HG02588 (cell line): Measurements from ENCODE around the gene RBMS1.
"Not testable (repeated sequence)": the region's sequence is repeated elsewhere in the genome, so short reads cannot be mapped to it uniquely, and the experiment has no call there.

ENCODE experiments used
- ATAC-seq: cut with Tn5 transposase; IDR thresholded peaks from one replicate; pipeline ENCODE4 v1.9.1; 2021; ENCODE audit warnings: mild to moderate bottlenecking, moderate library complexity; ENCODE audit not compliant: unreplicated experiment

Gene RBMS1

DNA sequence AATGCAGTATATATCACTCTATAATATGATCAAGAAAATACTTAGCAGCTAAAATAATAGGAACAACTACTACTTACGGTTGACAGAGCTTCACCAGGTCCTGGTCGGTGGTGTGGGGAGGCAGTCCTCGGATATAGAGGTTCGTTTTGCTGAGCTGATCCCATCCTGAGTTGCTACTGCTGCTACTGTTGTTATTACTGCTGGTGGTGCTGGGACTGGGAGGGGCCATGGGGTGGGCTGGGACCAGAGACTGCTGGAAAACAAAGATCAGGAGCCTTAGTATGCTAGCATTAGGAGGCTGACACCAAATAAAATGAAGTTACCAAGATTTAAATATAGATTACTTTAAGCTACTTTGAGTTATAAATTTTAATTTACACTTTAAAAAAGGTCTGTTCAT lies 126.5 kb downstream of the RBMS1 start:
- not testable (repeated sequence) for ATAC-seq

- no peak for ATAC-seq
Observed at GRCh38 chr2:160366474-160366873, 127.1 kb downstream of the RBMS1 start.

DNA sequence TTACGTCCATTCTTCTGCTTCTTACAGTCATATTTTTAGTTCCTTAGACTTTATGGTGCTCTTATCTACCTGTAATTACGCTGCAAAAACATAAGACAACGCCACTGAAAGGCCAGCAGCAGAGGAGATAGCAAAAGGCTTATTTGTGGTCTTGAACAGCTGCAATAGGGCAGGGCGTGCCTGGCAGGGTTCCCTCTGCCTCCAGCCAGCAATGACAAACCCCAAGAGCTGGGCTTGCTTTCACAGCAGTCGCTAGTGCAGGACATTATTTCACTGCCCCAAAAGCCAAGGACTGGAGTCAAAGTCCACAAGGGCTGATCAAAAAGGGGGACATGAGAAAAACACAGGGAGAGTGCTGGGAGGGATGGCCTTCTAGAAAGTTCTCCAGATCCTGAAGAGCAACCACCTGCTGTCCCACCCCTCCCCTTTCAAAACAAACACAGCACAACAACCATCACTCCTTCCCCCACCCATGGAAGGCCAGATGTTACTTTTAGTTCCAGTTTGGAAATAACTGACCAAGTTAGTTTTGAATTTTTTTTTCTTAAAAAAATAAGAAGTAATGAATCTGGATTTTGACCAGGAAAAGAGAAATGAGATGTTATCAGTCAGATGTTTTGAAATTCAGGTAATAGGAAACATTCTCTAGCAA lies 127.8 kb downstream of the RBMS1 start:
- ATAC-seq, result no peak

DNA sequence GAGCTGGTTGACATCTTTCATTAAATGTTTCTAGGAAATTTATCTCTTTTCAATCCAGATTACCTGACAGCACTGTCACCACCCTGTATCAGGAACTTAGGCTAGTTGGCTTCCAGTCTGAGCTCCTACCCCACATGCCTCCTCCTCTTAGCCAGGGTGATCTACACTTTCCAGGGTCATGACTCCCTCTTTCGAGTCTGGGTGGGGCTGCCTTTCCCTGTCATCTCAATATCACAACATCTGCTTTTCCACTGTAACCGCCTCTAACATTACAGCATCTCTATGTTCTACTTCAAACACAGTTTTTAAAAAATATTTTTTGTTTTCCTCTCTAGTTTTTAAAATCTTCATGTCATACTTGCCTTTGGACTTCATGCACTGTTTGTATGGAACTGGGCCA lies 129.2 kb downstream of the RBMS1 start:
- no peak for ATAC-seq

- no peak for ATAC-seq
Observed at GRCh38 chr2:160363961-160364360, 129.6 kb downstream of the RBMS1 start.

GRCh38 chr2:160363055-160363454 lies 130.6 kb downstream of the RBMS1 start:
- ATAC-seq, result no peak

- ATAC-seq, result no peak
Observed at GRCh38 chr2:160362541-160362940, 131.1 kb downstream of the RBMS1 start.

DNA sequence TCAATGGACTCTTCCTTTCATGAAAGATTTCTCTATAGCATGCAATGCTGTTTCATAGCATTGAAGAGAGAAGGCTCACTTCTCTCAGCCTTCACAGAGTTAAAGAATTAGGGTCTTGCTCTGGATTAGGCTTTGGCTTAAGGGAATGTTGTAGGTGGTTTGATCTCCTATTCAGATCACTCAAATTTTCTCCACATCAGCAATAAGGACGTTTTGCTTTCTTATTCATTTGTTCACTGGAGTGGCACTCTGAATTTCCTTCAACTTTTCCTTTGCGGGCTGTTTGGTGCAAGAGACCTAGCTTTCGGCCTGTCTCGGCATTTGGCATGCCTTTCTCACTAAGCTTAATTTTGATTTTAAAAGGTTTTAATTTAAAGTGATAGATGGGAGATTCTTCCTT lies 131.6 kb downstream of the RBMS1 start:
- no peak for ATAC-seq

DNA sequence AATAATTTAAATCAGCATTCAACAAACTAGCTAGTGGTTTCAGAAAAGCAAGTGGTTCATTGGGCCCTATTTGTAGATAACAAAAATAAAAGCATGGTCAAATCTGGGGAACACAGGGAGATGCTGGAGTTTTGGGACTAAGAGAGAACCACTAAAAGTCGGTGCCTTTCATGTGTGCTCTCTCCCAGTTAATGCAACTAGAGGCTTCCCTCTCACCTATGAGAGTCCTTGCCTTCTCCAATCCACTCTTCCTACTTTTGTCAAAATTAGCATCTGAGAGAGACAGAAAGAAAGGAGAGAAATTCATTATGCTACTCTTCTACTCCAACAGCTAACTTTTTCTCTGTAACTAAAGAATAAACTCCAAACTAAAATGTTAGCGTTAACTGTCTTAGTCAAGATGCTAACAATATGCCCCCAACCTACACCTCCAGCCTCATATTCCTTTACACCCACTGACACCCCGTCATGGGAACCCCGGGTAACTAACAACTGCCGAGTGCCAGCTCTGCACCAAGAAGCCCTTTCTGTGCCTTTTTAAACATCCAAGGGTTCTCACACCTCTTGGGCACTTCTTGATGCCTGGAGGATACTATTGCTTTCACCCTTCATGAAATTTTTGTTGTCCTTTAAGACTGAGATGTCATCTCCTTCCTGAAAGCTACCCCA lies 133.4 kb downstream of the RBMS1 start:
- no peak for ATAC-seq

GRCh38 chr2:160358046-160358445 lies 135.6 kb downstream of the RBMS1 start:
- ATAC-seq, result no peak

DNA sequence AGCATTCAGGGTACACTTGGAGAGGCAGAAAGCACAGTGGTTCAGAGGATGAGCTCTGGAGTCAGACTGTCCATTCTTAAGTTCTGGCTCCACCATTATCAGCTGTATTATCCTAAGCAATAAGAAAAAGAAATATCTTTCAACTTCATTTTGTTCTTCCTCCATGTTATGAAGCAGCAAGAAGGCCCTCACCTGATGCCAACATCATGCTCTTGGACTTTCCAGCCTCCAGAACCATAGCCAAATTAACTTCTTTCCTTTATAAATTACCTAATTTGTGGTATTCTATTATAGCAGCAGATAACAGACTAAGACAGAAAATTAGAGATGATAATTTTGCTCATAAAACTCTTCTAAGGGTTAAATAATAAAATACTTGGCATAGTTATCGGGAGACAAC lies 137.1 kb downstream of the RBMS1 start:
- no peak for ATAC-seq

GRCh38 chr2:160355080-160355479 lies 138.5 kb downstream of the RBMS1 start:
- ATAC-seq, result no peak

- no peak for ATAC-seq
Observed at GRCh38 chr2:160354677-160355076, 138.9 kb downstream of the RBMS1 start.

DNA sequence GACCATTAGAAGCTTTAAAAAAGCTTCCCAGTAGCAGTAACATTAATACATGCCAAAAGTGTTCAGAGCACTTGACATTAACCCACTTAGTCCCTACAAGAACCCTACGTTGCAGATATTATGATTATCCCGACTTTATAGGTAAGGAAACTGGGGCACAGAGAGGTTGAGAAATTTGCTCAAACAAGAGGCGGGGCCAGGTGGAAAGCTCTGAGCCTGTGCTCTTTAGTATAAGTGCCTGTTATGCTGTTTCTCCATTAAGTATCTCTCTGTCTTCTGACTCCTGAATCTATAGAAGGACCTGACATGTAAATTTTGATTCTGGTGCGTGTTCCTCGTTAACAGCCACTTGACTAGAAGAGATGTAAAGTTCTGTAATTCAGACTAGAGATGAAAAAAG lies 139.8 kb downstream of the RBMS1 start:
- ATAC-seq, result no peak

DNA sequence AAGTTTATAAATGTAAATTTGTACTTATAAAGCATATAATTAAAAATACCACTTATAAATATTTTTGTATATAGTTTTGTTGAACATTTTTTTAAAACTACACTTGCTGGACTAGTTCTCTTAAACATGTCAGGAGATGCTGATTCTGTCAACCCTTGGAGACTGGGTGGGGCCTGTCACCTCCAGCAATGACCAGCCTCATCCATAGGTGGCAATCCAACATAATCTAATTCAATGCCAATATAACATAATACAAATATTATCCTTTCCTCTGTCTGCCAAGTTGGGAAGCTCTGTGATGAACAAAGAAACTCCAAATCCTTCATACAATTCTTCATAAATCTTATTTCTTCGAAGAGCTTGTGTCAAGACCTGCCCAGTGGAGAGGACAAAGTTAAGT lies 140.4 kb downstream of the RBMS1 start:
- no peak for ATAC-seq

DNA sequence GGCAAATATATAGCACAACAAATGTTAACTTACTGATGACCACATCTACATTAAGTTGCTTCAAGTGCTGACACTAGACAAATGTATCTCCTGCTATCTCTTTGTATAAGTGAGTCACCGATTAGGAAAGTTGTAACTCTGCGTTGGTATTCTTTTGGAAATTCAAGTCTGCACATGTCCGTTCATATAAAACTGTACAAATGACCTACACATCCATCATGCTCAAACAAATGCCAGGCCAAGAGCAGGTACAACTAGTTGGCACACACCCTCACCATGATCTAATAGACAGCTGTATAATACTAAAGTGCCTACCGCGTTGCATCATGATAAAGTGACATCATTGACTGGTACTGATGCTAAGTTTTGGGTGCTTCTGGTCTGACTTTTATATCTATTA lies 141.1 kb downstream of the RBMS1 start:
- no peak for ATAC-seq

DNA sequence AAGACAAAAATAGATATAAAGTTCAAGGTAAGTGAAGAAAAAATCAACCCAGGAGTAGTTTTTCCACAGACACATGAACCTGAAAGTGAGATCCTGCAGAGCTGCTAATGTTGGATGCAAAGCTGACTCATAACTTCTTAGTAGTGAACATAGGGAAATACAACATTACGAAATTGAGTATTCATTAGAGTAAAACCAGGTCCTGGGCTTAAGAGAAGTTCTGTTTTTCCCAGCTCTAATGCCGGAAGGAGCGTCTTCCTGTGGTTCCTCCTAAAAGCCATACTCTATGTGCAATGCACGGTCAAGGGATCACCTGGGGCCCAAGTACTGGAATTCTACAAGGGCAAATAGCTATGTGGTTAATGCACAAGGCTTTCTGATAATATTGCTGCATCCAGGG lies 141.7 kb downstream of the RBMS1 start:
- ATAC-seq, result no peak

- no peak for ATAC-seq
Observed at GRCh38 chr2:160349306-160349705, 144.3 kb downstream of the RBMS1 start.

- no peak for ATAC-seq
Observed at GRCh38 chr2:160347269-160347863, 146.2 kb downstream of the RBMS1 start.

GRCh38 chr2:160345071-160345764 lies 148.4 kb downstream of the RBMS1 start:
- ATAC-seq, result no peak

DNA sequence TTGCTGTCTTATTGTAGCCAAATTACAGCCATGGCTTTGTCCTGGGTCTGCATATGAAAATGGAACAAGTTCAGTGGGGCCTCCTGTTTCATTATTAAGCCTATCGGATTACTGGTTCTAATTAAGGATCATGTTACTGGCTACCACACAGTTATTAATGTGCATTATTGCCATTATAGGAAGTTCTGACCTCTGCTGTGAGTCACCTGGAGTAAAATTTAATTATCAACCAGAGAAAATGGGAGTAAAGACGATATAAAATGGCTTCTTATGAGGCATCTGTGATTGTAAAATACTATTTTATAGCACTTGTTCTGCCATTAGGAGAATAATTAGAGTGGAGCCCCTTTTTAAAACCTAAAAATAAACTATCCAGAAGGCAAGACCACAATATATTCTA lies 150.2 kb downstream of the RBMS1 start:
- no peak for ATAC-seq

GRCh38 chr2:160339726-160340125 lies 153.9 kb downstream of the RBMS1 start:
- no peak for ATAC-seq
